NCI-H1105 treated with DMSO at 0.1 percent for 48 hours (cell line): ENCODE data around the gene SNAP47.

Experiments
- DNase-seq: peaks from one replicate; lab custom pipeline; 2025; lab: John Stamatoyannopoulos, UW

The SNAP47 gene

GRCh38 chr1:227749916-227750710, 14.9 kb downstream of the SNAP47 start:
- DNase-seq: no peak

DNA sequence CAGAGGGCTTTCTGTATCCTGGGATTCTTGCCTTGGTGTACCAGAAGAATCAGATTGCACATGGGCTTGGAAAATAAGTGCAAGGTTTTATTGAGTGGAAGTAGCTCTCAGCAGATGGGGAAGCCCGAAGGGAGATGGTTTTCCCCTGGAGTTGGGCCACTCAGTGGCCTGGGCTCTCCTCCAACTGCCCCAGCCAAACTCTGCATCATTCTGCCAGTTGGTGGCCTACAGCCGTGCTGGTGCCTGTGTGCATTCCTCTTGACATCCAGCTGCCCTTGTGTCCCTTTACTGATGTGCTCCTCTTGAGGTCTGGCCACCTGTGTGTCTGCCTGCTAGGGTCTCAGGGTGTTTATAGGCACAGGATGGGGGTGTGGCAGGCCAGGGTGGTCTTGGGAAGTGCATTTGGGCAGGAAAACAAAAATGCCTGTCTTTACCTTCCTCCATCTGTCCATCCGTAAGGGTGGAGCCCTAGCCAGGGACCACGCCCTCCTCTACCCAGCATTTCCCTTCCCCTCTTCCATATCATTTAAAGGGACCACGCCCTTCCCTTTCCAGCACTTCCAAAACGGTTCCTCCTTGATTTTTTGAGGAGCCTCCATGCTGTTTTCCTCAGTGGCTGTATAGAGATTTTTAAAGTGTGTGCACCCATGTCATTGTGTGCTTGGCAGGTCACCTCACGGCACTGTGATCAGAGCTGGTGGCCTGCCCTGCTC, 18.9 kb downstream of the SNAP47 start:
- no peak for DNase-seq

- no peak for DNase-seq
Measured at GRCh38 chr1:227754958-227755357, 19.7 kb downstream of the SNAP47 start.

GRCh38 chr1:227756172-227756959, 21.1 kb downstream of the SNAP47 start:
- DNase-seq: no peak

DNA sequence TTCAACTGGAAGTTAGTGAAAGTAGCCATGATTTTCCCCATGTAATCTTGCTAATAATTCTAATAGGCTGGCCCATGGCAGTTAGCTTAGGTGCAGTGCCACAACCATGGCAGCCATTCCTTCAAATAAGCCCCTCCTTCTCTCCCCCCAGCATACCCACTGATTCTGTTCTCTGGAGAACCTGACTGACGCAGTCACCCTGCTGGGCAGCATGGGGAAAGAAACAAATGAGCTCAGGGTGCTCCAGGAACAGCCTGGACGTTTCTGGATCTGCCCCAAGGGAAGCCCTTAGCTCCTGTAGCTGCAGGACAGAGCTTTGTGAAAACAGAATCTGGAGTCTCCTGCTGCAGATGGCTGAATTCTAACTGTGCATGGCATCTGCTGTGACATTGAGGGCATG, 22.5 kb downstream of the SNAP47 start:
- no peak for DNase-seq

DNA sequence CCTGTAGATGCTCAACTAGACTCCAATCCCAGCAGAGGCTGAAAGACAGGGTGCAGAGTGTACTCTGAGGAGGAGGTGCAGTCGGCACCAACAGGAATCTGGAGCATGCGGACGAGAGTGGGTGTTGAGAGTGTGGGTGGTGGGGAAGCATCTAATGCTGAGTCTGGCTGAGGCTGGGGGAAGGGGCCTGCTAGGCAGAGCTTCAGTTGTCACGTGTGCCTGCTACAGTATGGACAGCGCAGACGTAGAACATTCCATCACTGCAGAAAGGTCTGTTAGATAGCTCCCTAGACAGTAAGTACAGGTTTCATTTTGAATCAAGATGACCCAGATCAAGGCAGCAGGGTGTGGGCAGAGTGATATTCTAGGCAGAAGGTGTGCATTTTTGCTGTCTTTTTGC, 23.1 kb downstream of the SNAP47 start:
- DNase-seq: no peak

DNA sequence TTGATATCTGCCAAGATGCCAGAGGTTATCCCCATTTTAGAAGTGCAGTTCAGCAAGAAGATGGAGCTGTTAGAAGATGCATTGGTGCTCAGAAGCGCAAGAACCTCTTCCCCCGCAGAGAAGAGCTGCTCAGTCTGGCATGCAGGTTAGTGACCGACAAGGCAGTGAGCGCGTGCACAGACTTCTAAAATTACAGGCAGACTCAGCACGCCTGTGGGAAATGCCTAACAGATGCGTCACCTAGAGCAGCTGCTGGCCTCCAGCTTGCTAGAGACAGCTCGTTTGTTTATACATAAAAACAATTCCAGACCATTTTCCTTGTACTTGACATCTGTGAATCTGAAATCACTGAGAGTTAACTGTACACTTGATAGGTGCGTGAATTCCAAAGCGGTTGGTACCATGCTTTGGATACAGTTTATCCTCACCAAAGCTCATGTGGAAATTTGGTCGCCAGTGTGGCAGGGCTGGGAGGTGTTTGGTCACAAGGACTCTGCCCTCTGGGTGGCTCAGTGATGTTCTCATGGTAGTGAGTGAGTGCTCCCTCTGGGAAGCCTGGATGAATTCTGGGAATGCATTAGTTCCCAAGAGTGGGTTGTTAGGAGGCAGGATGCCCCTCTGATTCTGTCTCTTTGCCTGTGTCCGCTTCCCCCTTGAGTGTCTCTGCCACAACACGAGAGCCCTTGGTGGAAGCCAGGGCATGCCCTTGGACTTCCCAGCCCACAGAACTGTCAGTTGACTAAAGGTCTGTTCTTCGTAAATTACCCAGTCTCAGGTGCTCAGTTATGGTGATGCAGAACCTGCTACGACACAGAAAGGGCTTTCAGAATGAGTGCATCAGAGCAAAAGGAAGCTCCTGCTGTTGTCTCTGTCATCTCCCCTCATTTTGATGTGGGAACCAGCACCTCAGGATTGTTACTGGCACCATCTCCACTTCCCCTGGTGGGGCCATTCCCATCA, 24.4 kb downstream of the SNAP47 start:
- no peak for DNase-seq

- no peak for DNase-seq
Measured at GRCh38 chr1:227760377-227760776, 25.1 kb downstream of the SNAP47 start.

- DNase-seq: no peak
Measured at GRCh38 chr1:227761621-227762230, 26.5 kb downstream of the SNAP47 start.

DNA sequence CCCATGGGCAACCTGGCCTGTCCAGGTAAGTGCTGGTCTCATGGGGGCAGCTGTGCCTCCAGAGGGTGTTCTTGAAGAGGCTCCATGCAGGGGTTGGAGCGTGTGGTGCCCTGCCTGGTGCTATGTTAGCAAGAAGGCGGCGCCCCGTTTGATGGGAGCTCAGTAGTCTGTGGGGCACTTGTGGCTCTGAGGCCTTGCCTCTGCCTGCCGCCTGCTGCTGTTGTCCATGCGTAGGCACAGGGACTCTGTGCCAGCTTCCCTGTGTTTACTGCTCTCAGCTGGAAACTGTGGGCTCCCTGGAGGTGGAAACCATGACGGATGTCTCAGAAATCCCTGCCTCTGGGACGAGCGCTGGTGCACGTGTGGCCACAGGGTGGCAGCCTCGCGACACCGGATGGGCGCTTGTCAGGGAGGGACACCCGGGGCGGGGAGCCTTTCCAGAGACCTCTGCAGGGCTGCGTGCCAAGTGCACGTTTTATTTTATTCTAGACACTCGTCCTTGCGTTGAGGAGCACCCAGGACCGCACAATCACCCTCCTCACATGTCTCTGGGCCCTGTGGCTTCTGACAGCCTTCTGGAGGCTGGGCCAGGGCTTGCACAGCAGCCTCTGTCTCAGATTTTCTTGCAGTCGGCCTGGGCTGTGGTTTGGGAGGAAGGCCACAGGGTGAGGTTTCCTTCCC, 27.1 kb downstream of the SNAP47 start:
- DNase-seq: peak; percentile 71

GRCh38 chr1:227763246-227764018, 28.2 kb downstream of the SNAP47 start:
- DNase-seq: no peak

GRCh38 chr1:227764019-227764391, 28.8 kb downstream of the SNAP47 start:
- no peak for DNase-seq

GRCh38 chr1:227765261-227766014, 30.2 kb downstream of the SNAP47 start:
- DNase-seq: no peak

- peak; percentile 34 for DNase-seq
Measured at GRCh38 chr1:227766015-227766634, 30.9 kb downstream of the SNAP47 start.

DNA sequence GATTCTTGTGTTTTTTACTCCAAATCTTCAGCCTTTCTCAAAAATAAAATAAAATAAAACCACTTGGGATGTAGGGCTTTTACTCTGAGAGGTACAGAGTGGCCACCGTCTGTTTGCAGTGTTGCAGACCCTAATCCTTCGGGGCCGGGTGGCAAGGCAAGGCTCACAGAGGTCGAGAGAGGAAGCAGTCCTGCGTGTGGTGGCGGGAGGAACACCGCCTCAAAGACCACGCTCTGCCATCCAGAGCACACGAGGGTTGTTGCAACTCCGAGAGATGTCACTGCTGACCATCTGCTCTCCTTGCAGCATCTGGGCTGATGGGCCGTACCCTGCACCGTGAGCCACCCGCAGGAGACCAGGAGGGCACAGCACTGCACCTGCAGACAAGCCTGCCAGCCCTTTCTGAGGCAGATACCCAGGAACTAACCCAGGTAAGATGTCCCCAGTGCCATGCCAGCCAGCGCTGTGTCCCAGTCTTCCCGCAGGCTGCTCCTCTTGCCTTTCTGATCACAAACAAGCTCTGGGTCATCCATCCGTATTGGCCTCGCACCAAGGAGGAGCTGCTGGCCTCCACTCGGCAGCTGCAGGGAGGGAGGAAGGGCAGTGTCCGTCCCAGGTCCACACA, 31.5 kb downstream of the SNAP47 start:
- DNase-seq: no peak

DNA sequence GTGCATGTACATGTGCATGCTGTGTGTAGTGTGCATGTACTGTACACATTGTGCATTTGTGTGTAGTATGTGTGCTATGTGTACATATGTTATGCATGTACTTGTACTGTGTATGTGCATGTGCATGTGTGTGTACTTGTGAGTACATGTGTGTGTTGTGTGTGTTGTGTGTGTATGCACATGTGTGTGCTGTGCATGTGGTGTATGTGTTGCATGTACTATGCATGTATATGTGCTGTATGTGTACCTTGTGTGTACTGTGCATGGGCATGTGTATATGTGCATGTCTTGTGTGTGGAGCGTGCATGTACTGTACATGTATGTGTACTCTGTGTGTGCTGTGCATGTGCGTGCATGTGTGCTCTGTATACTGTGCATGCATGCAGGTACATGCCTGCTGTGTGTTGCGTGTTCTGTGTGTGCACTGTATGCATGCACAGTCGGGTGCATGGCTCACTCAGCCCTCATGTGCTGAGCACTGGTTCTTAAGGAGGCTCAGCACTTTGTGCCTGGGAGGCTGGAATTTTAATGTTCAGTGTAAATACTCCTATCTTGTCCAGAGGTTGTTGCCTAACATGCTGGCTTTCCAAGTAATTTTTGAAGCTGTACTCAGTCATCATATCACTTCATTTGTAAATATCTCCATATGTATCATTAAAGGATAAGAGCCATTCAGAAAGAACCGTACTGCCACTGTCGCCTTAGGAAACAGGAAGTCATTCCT, 32.3 kb downstream of the SNAP47 start:
- no peak for DNase-seq

DNA sequence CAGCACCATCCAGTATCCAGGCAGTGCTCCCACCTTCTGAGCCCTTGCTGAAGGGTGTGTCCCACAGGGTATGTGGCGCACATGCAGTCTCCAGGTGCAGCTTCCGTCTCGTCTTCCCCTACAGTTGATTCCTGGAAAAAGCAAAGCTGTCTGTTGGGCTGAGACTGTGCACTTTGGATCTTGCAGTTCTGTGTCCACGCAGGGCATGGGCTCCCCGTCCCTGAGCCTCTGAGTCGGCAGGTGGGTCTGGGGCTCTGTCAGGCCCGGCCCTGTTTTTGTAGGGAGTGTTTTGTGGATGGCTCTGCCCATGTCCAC, 32.8 kb downstream of the SNAP47 start:
- DNase-seq: no peak

DNA sequence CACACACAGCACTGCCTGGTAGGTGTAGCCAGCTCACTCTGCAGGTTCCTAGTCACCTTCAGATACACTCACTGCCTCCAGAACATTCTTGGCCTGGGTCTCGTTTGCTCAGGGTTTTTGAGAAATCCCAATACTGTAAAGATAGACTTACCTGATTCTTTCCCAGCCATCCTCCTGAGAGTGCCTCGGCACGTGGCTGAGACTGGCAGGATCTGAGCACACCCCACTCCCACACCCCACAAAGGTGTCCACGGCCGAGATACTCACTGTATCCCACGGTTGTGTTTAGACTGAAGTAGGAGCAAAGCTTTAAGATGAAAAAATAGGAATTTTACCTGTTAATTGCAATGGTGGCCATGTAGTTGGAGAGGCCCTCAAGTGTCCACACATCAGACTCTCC, 33.4 kb downstream of the SNAP47 start:
- DNase-seq: no peak
